OCI-LY1 (cell line): ENCODE data around the gene TTR.

Source experiments
- H2AFZ ChIP-seq: fragments of 200-600 bp; sonication (generic), shearing (Covaris generic); 2 replicates; pipeline ENCODE4 v1.6.0; 2014; ENCODE audit warnings: antibody characterized with exemption, mild to moderate bottlenecking, low read length
- H3F3A ChIP-seq: fragments of 200-600 bp; sonication (generic), shearing (Covaris generic); 2 replicates; pipeline ENCODE4 v1.6.0; 2014; ENCODE audit warnings: mild to moderate bottlenecking, antibody characterized with exemption, low read length, moderate library complexity; ENCODE audit not compliant: insufficient read depth
- H3K27ac ChIP-seq: fragments of 200-600 bp; sonication (generic); 2 replicates; pipeline ENCODE4 v1.5.1; 2014; ENCODE audit warnings: low read length, mixed run types, mild to moderate bottlenecking, low read depth; ENCODE audit not compliant: poor library complexity, severe bottlenecking
- H3K27me3 ChIP-seq: fragments of 200-600 bp; sonication (generic); 2 replicates; pipeline ENCODE4 v1.6.0; 2014; ENCODE audit warnings: antibody characterized with exemption, mild to moderate bottlenecking, low read length, moderate library complexity; ENCODE audit not compliant: insufficient read depth
- H3K36me3 ChIP-seq: fragments of 200-600 bp; sonication (generic); 2 replicates; pipeline ENCODE4 v1.6.1; 2014; ENCODE audit warnings: mild to moderate bottlenecking, antibody characterized with exemption, low read length, moderate library complexity, mixed read lengths; ENCODE audit not compliant: insufficient read depth
- H3K4me1 ChIP-seq: fragments of 200-600 bp; sonication (generic); 2 replicates; pipeline ENCODE4 v1.5.1; 2014; ENCODE audit warnings: mild to moderate bottlenecking, low read length, moderate library complexity; ENCODE audit not compliant: insufficient read depth, severe bottlenecking
- H3K4me2 ChIP-seq: fragments of 200-600 bp; sonication (generic), shearing (Covaris generic); 2 replicates; pipeline ENCODE4 v1.6.1; 2014; ENCODE audit warnings: low read length
- H3K4me3 ChIP-seq: fragments of 200-600 bp; sonication (generic); 2 replicates; pipeline ENCODE4 v1.5.1; 2014; ENCODE audit warnings: low read length, low read depth, mild to moderate bottlenecking, mixed read lengths; ENCODE audit not compliant: poor library complexity, severe bottlenecking
- H3K79me2 ChIP-seq: fragments of 200-600 bp; shearing (Covaris generic); 2 replicates; pipeline ENCODE4 v1.6.1; 2016; ENCODE audit warnings: mixed run types, low read length, mixed read lengths; ENCODE audit not compliant: insufficient read depth
- H3K9ac ChIP-seq: fragments of 200-600 bp; sonication (generic), shearing (Covaris generic); 2 replicates; pipeline ENCODE4 v1.6.1; 2014; ENCODE audit warnings: mild to moderate bottlenecking, low read length, mixed read lengths
- H3K9me2 ChIP-seq: fragments of 200-600 bp; sonication (generic), shearing (Covaris generic); 2 replicates; pipeline ENCODE4 v1.6.1; 2014; ENCODE audit warnings: low read depth, mild to moderate bottlenecking, low read length, mixed read lengths
- H3K9me3 ChIP-seq: fragments of 200-600 bp; shearing (Covaris generic); 2 replicates; pipeline ENCODE4 v1.6.1; 2014; ENCODE audit warnings: low read length, mixed read lengths
- H4K20me1 ChIP-seq: fragments of 200-600 bp; sonication (generic), shearing (Covaris generic); 2 replicates; pipeline ENCODE4 v1.6.0; 2016; ENCODE audit warnings: mild to moderate bottlenecking, low read length; ENCODE audit not compliant: insufficient read depth
- CTCF ChIP-seq: fragments of 200-600 bp; sonication (generic), shearing (Covaris generic); IDR thresholded peaks from 2 replicates; pipeline ENCODE4 v1.5.1; 2017; ENCODE audit warnings: mild to moderate bottlenecking, antibody characterized with exemption, low read length, moderate library complexity, mixed read lengths
- EZH2 ChIP-seq: fragments of 200-600 bp; sonication (generic), shearing (Covaris generic); IDR thresholded peaks from 2 replicates; pipeline ENCODE4 v1.8.0; 2017; ENCODE audit warnings: borderline replicate concordance, mixed run types, mild to moderate bottlenecking, antibody characterized with exemption, low read length, moderate library complexity, mixed read lengths

The TTR gene

GRCh38 chr18:31583185-31583854, 8.4 kb upstream of the TTR start:
- no peaks in the 10 kb centered on the region for H3K4me1 ChIP-seq
- H2AFZ ChIP-seq = no peak overlapping the region
- no peaks in the 10 kb centered on the region for H3K79me2 ChIP-seq
- H3K27ac ChIP-seq = no peak overlapping the region
- no peak overlapping the region for H3K4me2 ChIP-seq
- no peak for TF ChIP-seq CTCF
- no peak for TF ChIP-seq EZH2
- H3K4me3 ChIP-seq = no peak overlapping the region
- no peaks in the 10 kb centered on the region for H3K27me3 ChIP-seq
- H3F3A ChIP-seq = no peaks in the 10 kb centered on the region
- H3K9ac ChIP-seq = no peak overlapping the region
- no peaks in the 10 kb centered on the region for H4K20me1 ChIP-seq
- no peaks in the 10 kb centered on the region for H3K36me3 ChIP-seq
- H3K9me2 ChIP-seq = no peaks in the 10 kb centered on the region
- no peaks in the 10 kb centered on the region for H3K9me3 ChIP-seq

GRCh38 chr18:31585991-31586390, 5.7 kb upstream of the TTR start:
- no peaks in the 10 kb centered on the region for H3K4me1 ChIP-seq
- H3K27ac ChIP-seq = no peak overlapping the region

GRCh38 chr18:31586616-31587015, 5.1 kb upstream of the TTR start:
- no peak overlapping the region for H3K4me2 ChIP-seq
- no peaks in the 10 kb centered on the region for H3K79me2 ChIP-seq
- no peak overlapping the region for H3K4me3 ChIP-seq
- H3K27ac ChIP-seq = no peak overlapping the region
- no peak overlapping the region for H2AFZ ChIP-seq
- H3K9me2 ChIP-seq = no peaks in the 10 kb centered on the region
- no peaks in the 10 kb centered on the region for H3K9me3 ChIP-seq
- no peak for TF ChIP-seq CTCF
- no peak for TF ChIP-seq EZH2
- no peaks in the 10 kb centered on the region for H4K20me1 ChIP-seq
- H3F3A ChIP-seq = no peaks in the 10 kb centered on the region
- no peaks in the 10 kb centered on the region for H3K4me1 ChIP-seq
- no peak overlapping the region for H3K9ac ChIP-seq
- H3K36me3 ChIP-seq = no peaks in the 10 kb centered on the region
- no peaks in the 10 kb centered on the region for H3K27me3 ChIP-seq

More at GRCh38 chr18:31585991-31586390, 5.7 kb upstream of the TTR start:
- H3K9me2 ChIP-seq = no peaks in the 10 kb centered on the region
- no peaks in the 10 kb centered on the region for H3K79me2 ChIP-seq
- no peaks in the 10 kb centered on the region for H3F3A ChIP-seq
- TF ChIP-seq CTCF (no peak), EZH2 (no peak)
- no peak overlapping the region for H3K4me3 ChIP-seq
- H3K36me3 ChIP-seq = no peaks in the 10 kb centered on the region
- H4K20me1 ChIP-seq = no peaks in the 10 kb centered on the region
- H3K9me3 ChIP-seq = no peaks in the 10 kb centered on the region
- no peak overlapping the region for H3K4me2 ChIP-seq
- no peak overlapping the region for H2AFZ ChIP-seq
- no peak overlapping the region for H3K9ac ChIP-seq
- H3K27me3 ChIP-seq = no peaks in the 10 kb centered on the region
